ENCODE results near the gene GLS2.

- TF ChIP-seq, protein P1, sequence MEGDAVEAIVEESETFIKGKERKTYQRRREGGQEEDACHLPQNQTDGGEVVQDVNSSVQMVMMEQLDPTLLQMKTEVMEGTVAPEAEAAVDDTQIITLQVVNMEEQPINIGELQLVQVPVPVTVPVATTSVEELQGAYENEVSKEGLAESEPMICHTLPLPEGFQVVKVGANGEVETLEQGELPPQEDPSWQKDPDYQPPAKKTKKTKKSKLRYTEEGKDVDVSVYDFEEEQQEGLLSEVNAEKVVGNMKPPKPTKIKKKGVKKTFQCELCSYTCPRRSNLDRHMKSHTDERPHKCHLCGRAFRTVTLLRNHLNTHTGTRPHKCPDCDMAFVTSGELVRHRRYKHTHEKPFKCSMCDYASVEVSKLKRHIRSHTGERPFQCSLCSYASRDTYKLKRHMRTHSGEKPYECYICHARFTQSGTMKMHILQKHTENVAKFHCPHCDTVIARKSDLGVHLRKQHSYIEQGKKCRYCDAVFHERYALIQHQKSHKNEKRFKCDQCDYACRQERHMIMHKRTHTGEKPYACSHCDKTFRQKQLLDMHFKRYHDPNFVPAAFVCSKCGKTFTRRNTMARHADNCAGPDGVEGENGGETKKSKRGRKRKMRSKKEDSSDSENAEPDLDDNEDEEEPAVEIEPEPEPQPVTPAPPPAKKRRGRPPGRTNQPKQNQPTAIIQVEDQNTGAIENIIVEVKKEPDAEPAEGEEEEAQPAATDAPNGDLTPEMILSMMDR (conservative IDR thresholded peaks at IDR 0.05; ENCODE audit: low read length): no peak
- no peak for TF ChIP-seq EZH2phosphoT487 (IDR thresholded peaks at IDR 0.05; ENCODE audit: borderline replicate concordance)
These were observed 30.1 kb downstream of the GLS2 start for GRCh38 chr12:56457817-56458216.

All from Loucy (cell line).